Stimulated activated CD4-positive, alpha-beta T cell treated with anti-CD3 and anti-CD28 coated beads, Interleukin-1b, Interleukin-23, amount 100 ng/mL, for 1 hour (primary cell): Measurements from ENCODE around the gene MSH6.

ENCODE experiments used
- DNase-seq, 2 donors: peaks; one replicate each; pipeline ENCODE4 v3.0.0-alpha.2; 2020; ENCODE audit warnings: low read depth in 2 of 2

MSH6 gene

DNA sequence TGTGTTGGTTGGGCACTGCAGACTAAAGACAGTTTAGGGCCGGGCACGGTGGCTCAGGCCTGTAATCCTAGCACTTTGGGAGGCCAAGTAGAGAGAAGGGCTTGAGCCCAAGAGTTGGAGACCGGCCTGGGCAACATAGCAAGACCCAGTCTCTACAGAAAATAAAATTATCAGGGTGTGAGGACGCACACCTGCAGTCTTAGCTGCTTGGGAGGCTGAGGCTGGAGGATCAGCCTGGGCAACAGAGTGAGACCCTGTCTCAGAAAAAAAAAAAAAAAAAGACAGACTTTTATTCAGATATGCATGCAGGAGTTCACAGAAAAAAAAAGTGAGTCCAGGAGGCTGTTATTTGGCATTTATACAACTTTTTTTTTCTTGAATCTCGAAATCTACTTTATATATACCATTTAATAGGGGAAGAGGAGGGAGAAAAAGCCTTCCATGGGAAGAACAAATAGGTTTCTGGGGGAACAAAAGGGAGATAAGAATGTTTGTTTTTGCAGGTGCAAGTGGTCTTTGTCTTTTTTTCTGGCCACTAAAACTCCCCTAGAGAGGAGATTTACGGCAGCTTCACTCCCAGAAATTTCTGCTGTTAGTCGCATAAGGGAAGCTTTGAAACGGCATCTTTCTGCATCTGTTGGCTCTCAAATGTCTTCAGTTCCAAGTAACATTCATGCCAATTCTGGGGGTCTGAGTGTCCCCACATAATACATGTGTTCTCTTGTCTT lies 4.1 kb upstream of the MSH6 start:
- no peak for DNase-seq

DNA sequence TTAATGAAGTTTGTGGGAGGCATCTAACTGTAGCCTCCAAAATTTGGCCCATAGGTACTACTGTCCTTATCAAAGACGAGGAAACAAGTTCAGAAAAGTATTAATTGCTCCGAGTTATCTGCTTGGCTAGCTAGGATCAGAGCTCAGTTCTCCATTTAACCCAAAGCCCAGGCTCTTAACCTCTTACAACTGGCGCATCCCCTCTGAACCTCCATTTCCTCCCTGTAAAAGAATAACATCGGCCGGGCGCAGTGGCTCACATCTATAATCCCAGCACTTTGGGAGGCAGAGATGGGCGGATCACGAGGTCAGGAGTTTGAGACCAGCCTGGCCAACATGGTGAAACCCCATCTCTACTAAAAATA lies 3.5 kb upstream of the MSH6 start:
- DNase-seq = no peak

DNA sequence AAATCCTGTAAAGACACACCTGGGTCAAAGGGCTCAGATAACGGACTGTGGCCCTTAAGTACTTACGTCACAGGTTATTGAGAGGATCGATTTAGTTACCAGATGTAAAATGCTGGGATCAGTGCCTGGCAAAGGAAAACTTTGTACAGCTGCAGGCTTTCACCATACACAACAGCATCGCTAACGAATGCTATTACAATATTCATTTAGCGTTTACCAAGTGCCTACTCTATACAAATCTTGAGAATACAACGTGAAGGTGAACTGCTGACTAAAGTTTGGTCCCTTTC lies 619 bp upstream of the MSH6 start:
- DNase-seq = no peak

DNA sequence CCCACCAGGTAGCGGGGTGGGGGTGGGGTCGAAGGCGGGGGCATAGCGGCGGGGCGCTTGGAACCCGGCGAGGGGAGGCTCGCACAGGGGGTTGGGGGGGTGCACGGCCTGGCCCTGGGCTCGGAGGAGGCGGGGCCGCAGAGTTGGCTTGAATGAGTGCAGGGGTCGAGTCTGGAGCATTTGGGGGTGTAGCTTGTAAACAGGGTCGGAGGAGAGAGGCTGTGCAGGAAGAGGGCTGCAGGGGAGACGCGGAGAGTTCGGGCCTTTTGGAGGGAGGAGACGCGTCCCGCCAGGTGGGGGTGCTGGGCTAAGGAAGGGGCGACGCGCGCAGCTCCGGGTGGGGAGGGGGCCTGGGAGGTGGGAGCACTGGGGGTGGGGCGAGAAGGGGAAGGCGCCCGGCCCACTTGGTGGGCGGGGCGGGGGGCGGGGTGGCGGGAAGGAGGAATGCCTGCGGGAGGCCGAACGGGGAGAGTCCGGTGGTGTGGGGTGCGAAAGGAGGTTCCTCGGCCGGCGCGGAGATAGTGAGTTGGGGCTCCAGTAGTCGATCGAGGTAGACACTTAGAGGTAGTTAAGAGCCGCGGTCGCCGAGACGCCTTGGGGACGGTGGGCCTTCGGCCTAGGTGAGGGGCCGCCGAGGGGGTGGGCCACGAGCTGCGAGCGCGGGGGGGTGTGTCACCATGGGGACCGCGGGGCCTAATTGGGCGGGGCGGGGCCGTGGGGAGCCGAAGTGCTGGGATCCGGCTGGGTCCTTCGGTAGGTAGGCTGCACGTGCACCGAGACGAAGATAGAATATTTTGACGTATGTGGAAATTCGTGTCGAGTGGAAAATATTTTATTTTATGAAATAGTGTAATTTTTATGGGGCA lies 774 bp downstream of the MSH6 start:
- peak; percentile 27 to 35 for DNase-seq

DNA sequence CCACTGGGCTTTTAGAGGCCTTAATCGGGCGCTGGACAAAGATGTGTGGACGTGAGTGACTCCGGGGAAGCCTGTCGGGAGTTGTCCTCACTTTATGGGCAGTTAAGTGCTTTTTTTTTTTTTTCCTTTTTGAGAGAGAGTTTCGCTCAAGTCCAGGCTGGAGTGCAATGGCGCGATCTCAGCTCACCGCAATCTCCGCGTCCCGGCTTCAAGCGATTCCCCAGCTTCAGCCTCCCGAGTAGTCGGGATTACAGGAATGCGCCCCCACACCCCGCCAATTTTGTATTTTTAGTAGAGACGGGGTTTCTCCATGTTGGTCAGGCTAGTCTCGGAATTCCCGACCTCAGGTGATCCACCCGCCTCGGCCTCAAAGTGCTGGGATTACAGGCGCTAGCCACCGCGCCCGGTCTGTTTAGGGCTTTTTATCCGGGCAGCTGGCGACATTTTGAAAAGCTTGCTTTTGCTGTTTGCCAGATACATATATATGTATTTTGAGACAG lies 1.5 kb downstream of the MSH6 start:
- no peak for DNase-seq

DNA sequence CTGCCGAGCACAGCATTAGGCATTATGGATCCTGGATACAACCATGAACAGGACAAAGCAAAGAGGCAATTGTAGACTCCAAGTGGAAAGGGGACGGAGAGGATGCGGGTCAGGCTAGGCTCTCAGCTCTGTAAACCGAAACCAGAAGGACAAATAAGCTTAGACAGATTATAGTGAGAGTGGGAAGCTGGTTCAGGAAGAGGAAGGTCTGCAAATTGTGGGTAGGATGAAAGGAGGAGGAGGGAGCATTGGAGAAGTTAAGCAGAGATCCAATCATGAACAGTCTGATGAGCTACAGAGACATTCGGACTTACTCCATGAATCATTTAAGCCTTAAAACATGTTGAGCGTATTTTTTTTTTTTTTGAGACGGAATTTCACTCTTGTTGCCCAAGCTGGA lies 3.0 kb downstream of the MSH6 start:
- DNase-seq = no peak

DNA sequence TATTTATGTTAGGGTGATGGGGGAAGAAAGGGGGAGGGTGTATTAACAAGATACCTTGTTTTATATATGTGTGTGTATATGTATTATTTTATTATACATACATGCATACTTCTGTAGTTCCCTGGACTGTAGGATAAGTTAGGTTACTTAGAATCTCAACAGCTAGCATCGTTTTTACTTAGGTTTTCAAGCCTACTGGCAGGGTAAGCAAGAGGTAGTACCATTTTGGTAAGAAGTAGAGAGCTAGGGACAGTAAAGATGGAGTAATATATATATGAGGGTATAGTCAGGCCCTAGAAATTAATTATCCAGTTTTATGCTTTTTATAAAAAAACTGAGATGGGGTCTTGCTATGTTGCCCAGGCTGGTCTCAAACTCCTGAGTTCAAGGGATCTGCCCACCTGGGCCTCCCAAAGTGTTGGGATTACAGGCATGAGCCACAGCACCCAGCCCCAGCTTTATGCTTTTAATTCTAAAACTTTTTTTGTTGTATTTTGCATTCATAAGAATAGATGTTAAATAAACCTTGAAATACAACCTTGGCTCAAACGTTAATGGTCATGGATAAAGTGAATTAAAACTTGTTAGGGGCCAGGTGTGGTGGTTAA lies 13.2 kb downstream of the MSH6 start:
- DNase-seq = no peak

DNA sequence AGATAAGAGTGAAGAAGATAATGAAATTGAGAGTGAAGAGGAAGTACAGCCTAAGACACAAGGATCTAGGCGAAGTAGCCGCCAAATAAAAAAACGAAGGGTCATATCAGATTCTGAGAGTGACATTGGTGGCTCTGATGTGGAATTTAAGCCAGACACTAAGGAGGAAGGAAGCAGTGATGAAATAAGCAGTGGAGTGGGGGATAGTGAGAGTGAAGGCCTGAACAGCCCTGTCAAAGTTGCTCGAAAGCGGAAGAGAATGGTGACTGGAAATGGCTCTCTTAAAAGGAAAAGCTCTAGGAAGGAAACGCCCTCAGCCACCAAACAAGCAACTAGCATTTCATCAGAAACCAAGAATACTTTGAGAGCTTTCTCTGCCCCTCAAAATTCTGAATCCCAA lies 15.7 kb downstream of the MSH6 start:
- DNase-seq = no peak

DNA sequence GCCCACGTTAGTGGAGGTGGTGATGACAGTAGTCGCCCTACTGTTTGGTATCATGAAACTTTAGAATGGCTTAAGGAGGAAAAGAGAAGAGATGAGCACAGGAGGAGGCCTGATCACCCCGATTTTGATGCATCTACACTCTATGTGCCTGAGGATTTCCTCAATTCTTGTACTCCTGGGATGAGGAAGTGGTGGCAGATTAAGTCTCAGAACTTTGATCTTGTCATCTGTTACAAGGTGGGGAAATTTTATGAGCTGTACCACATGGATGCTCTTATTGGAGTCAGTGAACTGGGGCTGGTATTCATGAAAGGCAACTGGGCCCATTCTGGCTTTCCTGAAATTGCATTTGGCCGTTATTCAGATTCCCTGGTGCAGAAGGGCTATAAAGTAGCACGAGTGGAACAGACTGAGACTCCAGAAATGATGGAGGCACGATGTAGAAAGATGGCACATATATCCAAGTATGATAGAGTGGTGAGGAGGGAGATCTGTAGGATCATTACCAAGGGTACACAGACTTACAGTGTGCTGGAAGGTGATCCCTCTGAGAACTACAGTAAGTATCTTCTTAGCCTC lies 16.2 kb downstream of the MSH6 start:
- DNase-seq = no peak

DNA sequence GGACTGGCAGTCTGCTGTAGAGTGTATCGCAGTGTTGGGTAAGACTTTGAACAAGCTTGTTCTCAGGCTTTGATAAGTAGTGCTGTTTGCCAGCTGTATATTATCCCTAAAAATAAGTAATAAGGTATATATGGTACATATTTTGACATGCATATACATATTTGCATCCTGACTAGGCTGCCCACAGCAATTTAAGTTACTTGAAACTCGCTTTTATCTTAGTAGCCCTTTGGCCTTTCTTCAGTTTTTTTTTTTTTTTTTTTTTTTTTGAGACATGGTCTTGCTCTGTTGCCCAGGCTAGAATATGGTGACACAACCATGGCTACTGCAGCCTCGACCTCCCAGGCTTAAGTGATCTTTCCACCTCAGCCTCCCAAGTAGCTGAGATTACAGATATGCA lies 18.2 kb downstream of the MSH6 start:
- no peak for DNase-seq

DNA sequence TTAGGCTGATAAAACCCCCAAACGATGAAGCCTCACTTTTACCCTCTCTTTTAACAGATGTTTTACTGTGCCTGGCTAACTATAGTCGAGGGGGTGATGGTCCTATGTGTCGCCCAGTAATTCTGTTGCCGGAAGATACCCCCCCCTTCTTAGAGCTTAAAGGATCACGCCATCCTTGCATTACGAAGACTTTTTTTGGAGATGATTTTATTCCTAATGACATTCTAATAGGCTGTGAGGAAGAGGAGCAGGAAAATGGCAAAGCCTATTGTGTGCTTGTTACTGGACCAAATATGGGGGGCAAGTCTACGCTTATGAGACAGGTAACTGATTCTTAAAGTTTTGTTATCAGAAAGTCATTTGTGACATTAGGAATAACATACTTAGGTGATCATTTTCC lies 20.4 kb downstream of the MSH6 start:
- DNase-seq = no peak

DNA sequence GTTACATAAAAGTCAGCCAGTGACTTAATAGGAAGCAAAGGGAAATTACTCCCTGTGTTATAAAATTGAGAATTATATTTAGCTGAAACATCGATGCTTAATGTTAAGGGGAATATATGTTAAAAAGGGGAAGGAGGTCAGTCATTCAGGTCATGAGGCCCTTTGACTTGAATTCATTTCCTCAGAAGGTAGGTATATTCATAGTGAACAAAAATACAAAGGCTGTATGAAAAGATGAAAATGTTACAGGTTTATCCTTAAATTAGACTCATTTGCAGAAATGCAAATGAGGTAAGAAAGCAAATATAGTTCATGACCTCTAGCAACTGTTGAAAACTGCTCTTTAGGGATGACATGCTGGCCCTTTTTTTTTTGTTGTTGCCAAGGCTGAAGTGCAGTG lies 20.8 kb downstream of the MSH6 start:
- DNase-seq = no peak

DNA sequence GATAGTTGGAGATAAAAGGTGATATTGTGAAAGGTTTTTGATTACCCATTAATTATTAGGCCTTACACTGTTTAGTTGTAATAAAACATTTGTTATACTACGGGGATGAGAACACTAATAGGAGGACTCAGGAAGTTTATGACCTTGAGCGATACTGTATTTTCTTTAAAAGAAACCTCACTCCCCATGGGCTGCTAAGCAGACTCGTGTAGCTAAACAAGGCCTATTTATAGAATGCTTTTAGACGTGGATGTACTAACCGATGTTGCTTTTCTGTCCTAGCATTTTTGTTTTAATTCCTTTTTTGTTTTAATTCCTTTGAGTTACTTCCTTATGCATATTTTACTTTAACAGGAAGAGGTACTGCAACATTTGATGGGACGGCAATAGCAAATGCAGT lies 22.9 kb downstream of the MSH6 start:
- no peak for DNase-seq

DNA sequence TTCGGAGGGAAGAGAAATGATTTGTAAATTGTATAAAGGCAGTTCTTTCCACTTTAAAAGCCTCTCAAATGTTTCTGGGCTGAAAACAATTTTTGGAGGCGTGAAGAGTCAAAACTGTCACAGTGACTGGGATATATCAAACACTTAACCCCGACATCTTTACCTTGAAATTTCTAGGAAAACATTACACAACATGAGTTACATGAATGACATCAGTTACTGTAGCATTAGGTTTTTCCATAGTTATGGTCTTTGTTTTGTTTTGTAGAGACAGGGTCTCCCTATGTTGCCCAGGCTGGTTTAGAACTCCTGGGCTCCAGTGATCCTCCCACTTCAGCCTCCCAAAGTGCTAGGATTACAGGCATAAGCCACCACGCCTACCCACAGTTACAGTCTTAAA lies 25.7 kb downstream of the MSH6 start:
- DNase-seq = no peak

DNA sequence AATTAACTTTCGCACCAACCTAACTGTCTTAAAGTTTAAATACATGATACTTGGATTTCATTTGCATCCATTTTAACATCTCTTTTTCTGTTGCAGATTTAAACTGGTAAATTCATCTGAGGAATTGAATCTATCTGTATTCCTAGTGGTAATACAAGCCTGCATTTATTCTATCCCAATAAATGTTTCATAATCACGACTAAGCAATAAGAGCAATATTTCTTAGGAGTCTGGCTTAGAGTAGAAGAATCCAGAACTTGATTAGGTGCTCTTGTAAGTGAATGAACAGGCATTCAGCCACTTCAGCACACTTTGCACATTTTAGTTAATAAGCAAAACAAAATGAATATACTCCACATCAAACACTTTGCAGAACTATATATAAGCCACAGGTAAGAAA lies 27.0 kb downstream of the MSH6 start:
- DNase-seq = no peak

DNA sequence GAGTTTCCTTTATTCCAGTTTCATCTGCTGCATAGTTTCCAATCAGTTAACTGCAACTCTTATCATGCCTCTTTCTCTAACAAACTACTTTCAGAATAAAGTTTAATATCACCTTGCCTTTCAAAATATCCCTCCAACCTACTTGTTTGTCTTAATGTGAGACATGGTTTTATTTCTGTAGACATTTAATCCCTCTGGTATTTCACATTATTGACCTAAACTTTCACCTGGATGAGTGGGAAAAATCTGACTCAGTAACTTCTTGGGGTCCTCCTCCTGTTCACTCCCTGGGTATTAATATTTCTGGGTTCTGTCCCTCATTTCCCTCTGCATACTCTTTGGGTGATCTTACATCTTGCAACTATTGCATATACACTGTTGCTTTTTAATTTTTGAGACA lies 27.9 kb downstream of the MSH6 start:
- DNase-seq = no peak

DNA sequence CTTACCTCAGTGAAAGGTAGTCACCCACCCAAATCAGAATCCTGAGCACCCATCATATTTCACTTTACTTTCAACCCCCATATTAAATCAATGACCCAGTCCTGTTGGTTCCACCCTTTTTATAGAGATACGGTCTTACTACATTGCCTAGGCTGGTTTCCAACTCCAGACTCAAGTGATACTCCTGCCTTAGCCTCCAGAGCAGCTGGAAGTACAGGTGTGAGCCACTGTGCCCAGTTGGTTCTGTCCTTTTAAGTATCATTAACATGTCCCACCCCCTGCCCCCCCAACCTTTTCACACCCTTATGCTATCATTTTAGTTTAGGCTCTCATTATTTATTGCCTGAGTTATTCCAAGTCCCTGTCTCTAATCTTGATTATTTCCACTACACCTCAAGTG lies 28.7 kb downstream of the MSH6 start:
- DNase-seq = no peak

DNA sequence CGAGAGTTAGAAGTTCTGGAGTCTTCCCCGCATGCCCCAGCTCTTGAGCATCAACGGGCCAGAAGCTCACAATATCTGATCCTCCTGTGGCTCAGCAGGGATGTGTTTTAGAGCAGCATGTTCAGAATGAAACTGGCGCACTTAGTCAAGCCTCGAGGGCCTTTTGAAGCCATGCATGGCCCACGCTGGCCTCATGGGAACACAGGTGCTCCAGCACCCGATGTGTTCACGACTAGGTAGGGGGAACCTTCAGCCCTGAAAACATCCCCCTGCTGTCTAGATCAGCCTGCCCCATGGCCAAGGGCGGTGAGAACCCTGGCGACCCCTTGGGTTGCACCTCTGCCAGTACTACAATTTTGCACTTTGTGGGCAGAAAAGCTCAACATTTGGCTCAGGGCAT lies 32.8 kb downstream of the MSH6 start:
- DNase-seq = no peak

DNA sequence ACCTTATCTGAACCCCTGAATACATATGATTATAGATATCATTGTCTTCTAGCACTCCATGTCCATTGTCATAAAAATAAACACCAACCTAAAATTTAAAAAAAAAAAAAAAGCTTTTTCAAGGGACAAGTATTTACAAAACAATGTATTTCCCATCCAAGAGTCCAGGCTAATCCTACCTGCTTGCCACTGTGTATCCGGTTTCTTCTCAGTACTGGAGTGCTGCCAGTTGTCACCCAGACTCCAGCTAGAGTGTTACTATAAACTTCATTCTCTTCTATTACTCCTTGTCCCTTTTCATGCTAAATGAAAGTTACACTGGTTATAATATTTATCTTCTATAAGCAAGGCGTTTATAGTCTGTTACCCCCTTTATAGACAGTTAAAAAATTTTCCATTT lies 35.8 kb downstream of the MSH6 start:
- DNase-seq = no peak

DNA sequence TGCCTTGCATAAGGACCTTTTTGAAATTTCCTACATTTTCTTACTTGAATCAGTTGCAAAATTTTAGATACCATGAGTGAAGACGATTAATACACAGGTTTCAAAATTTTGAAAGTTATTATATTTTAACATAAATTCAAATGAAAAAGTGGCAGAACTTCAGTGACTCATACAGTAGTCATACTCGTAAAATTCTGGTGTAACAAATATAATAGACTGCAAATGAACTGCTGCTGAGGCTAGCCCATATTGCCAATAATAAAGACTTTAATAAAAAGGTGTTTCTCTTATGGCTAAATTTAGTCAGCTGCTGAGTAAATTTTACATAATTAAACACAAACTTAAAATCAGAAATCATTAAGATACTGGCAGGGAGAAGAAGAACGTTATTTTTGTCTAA lies 36.9 kb downstream of the MSH6 start:
- no peak for DNase-seq

DNA sequence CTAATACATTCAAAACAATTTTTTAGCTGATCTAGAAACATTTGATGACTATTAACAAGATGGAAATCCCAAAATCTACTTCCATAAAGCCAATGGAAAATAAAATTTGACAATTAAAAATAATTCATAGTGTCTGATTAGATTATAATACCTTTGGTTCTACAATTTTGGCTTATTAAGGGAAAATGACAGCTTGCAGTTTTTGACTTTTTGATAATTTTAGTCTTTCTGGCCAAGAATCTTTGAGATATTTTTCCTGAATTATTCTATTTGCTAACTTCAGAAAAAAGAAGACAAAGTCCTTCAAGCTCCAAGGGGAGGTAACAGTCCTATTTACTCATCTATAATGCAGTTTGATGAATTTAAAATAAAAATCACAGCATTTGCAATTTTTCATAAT lies 39.6 kb downstream of the MSH6 start:
- DNase-seq = no peak

DNA sequence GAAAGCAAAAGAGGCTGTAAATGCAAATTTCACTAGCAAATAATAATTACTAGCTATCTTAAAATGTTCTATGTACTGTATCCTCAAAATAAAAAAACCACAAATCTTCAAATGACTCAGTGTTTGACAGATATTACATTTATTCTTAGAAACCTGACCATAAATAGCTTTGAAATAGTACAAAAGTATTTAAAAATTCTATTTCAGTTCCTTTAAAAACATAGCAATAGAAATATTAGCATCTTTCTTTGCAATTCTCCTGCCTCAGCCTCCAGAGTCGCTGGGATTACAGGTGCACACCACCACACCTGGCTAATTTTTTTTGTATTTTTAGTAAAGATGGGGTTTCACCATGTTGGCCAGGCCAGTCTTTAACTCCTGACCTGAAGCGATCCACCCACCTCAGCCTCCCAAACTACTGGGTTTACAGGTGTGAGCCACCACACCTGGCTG lies 50.6 kb downstream of the MSH6 start:
- DNase-seq = no peak

DNA sequence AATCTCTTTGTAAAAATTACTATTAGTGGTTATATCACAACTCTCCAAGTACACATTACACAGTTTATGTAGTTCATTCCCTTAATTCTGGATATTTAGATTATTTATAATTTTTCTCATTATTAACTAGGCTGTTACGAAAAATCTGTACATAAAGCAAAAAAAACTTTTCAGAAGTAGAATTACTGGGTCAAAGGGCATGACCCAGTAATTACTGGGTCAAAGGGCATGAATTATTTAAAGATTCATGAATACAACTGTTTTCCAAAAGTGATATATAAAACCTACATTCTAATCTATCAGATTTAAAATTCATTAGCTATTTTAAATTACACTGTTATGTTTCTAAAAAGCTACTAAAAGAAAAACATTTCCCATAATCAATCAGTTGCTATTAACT lies 55.3 kb downstream of the MSH6 start:
- no peak for DNase-seq
